H9 (cell line): ENCODE results near the gene NCEH1. TPM values are rescaled to one million over a fixed set of nuclear protein-coding genes. Genes with fewer than 3 reads are reported as not detected.

ENCODE experiments used
- DNase-seq: peaks from one replicate; pipeline ENCODE4 v3.0.0-alpha.2; 2017
- H2AFZ ChIP-seq: one replicate; pipeline ENCODE4 v1.6.1; 2013; ENCODE audit warnings: mild to moderate bottlenecking, low read length, control low read depth, moderate library complexity
- H2AK5ac ChIP-seq: 2 replicates; pipeline ENCODE4 v1.6.1; 2013; ENCODE audit warnings: low read length, control low read depth, mixed read lengths; ENCODE audit not compliant: insufficient read length
- H2BK120ac ChIP-seq: one replicate; pipeline ENCODE4 v1.6.1; 2013; ENCODE audit warnings: low read depth, mild to moderate bottlenecking, low read length, control low read depth, inconsistent platforms; ENCODE audit not compliant: poor library complexity, severe bottlenecking
- H2BK12ac ChIP-seq: 2 replicates; pipeline ENCODE4 v1.6.1; 2013; ENCODE audit warnings: low read length, control low read depth, mixed read lengths, low read depth; ENCODE audit not compliant: insufficient read length
- H2BK15ac ChIP-seq: 2 replicates; pipeline ENCODE4 v1.6.1; 2013; ENCODE audit warnings: low read depth, low read length, control low read depth
- H2BK20ac ChIP-seq: one replicate; pipeline ENCODE4 v1.6.1; 2013; ENCODE audit warnings: low read depth, mild to moderate bottlenecking, low read length, control low read depth, inconsistent platforms; ENCODE audit not compliant: poor library complexity, severe bottlenecking
- H2BK5ac ChIP-seq: 2 replicates; pipeline ENCODE4 v1.6.1; 2013; ENCODE audit warnings: low read length, control low read depth, mixed read lengths; ENCODE audit not compliant: insufficient read length
- H3K14ac ChIP-seq: 2 replicates; pipeline ENCODE4 v1.6.1; 2013; ENCODE audit warnings: low read length, control low read depth; ENCODE audit not compliant: insufficient read depth
- H3K18ac ChIP-seq: 2 replicates; pipeline ENCODE4 v1.6.1; 2013; ENCODE audit warnings: low read depth, mild to moderate bottlenecking, mixed read lengths, low read length, control low read depth; ENCODE audit not compliant: insufficient read length
- H3K23ac ChIP-seq: 2 replicates; pipeline ENCODE4 v1.6.1; 2013; ENCODE audit warnings: low read length, control low read depth, mixed read lengths, low read depth; ENCODE audit not compliant: insufficient read length
- H3K23me2 ChIP-seq: 2 replicates; pipeline ENCODE4 v1.6.1; 2013; ENCODE audit warnings: low read depth, mild to moderate bottlenecking, mixed read lengths, low read length, control low read depth; ENCODE audit not compliant: insufficient read length, poor library complexity, severe bottlenecking
- H3K27ac ChIP-seq: 2 replicates; pipeline ENCODE4 v1.5.1; 2013; ENCODE audit warnings: low read length, control low read depth, mixed read lengths, low read depth; ENCODE audit not compliant: insufficient read length
- H3K27me3 ChIP-seq: 2 replicates; pipeline ENCODE4 v1.6.1; 2013; ENCODE audit warnings: low read length, control low read depth, inconsistent platforms; ENCODE audit not compliant: insufficient read depth
- H3K4ac ChIP-seq: 2 replicates; pipeline ENCODE4 v1.6.1; 2013; ENCODE audit warnings: low read depth, mild to moderate bottlenecking, control low read depth, inconsistent platforms, low read length, moderate library complexity
- H3K4me1 ChIP-seq: 2 replicates; pipeline ENCODE4 v1.6.1; 2013; ENCODE audit warnings: low read length, control low read depth, inconsistent platforms; ENCODE audit not compliant: insufficient read depth
- H3K4me2 ChIP-seq: 2 replicates; pipeline ENCODE4 v1.6.1; 2013; ENCODE audit warnings: low read length, control low read depth, mixed read lengths; ENCODE audit not compliant: insufficient read length, insufficient read depth
- H3K56ac ChIP-seq: 2 replicates; pipeline ENCODE4 v1.6.1; 2013; ENCODE audit warnings: low read depth, mild to moderate bottlenecking, mixed read lengths, low read length, control low read depth; ENCODE audit not compliant: insufficient read length
- H3K79me1 ChIP-seq: 2 replicates; pipeline ENCODE4 v1.6.1; 2013; ENCODE audit warnings: low read depth, mild to moderate bottlenecking, moderate library complexity, low read length, control low read depth, inconsistent platforms; ENCODE audit not compliant: insufficient read depth, poor library complexity, severe bottlenecking
- H3K79me2 ChIP-seq: 2 replicates; pipeline ENCODE4 v1.6.1; 2013; ENCODE audit warnings: low read length, control low read depth, inconsistent platforms; ENCODE audit not compliant: insufficient read depth
- H3K9ac ChIP-seq: 2 replicates; pipeline ENCODE4 v1.6.1; 2013; ENCODE audit warnings: low read length, control low read depth, mixed read lengths; ENCODE audit not compliant: insufficient read length; ENCODE audit errors: extremely low read depth
- H3K9me3 ChIP-seq: one replicate; pipeline ENCODE4 v1.6.1; 2013; ENCODE audit warnings: low read depth, low read length, inconsistent platforms; ENCODE audit not compliant: control insufficient read depth
- H3T11ph ChIP-seq: one replicate; pipeline ENCODE4 v1.6.1; 2013; ENCODE audit warnings: mild to moderate bottlenecking, low read length, control low read depth, inconsistent platforms
- H4K20me1 ChIP-seq: one replicate; pipeline ENCODE4 v1.6.1; 2013; ENCODE audit not compliant: control insufficient read depth, insufficient read length, insufficient read depth
- H4K5ac ChIP-seq: 2 replicates; pipeline ENCODE4 v1.6.1; 2013; ENCODE audit warnings: low read depth, mild to moderate bottlenecking, mixed read lengths, low read length, control low read depth; ENCODE audit not compliant: insufficient read length
- H4K8ac ChIP-seq: replicated peaks from 2 replicates; pipeline ENCODE4 v1.6.1; 2013; ENCODE audit warnings: low read length, control low read depth, mixed read lengths, low read depth; ENCODE audit not compliant: insufficient read length
- H4K91ac ChIP-seq: 2 replicates; pipeline ENCODE4 v1.6.1; 2013; ENCODE audit warnings: low read depth, mild to moderate bottlenecking, moderate library complexity, mixed read lengths, low read length, control low read depth; ENCODE audit not compliant: insufficient read length
- H3K27ac Mint-ChIP-seq, 3 experiments: 2 replicates in 2 of 3; 3 replicates in 1 of 3; pipeline ENCODE4 v1.8.0; 2020 to 2021; ENCODE audit warnings: mixed read lengths in 3 of 3, mild to moderate bottlenecking in 1 of 3, moderate library complexity in 1 of 3
- H3K27me3 Mint-ChIP-seq: 2 replicates; pipeline ENCODE4 v1.8.0; 2021; ENCODE audit warnings: low read depth, mild to moderate bottlenecking, moderate library complexity, mixed read lengths
- H3K36me3 Mint-ChIP-seq, 3 experiments: 2 replicates in 2 of 3; 3 replicates in 1 of 3; pipeline ENCODE4 v1.8.0; 2020 to 2021; ENCODE audit warnings: low read depth in 3 of 3, mixed read lengths in 3 of 3; ENCODE audit not compliant: insufficient read depth in 1 of 3
- H3K4me1 Mint-ChIP-seq, 2 experiments: 2 replicates each; pipeline ENCODE4 v1.8.0; 2020; ENCODE audit warnings: mixed read lengths in 2 of 2
- H3K4me3 Mint-ChIP-seq, 2 experiments: 2 replicates in 1 of 2; 3 replicates in 1 of 2; pipeline ENCODE4 v1.8.0; 2020 to 2021; ENCODE audit warnings: mild to moderate bottlenecking in 2 of 2, mixed read lengths in 2 of 2, moderate library complexity in 1 of 2
- H3K9me3 Mint-ChIP-seq, 2 experiments: 2 replicates in 1 of 2; 3 replicates in 1 of 2; pipeline ENCODE4 v1.8.0; 2020; ENCODE audit warnings: mild to moderate bottlenecking in 2 of 2, mixed read lengths in 2 of 2, moderate library complexity in 1 of 2
- CTCF ChIP-seq: fragments of 200-600 bp; sonication (generic); conservative IDR thresholded peaks from 3 replicates; pipeline ENCODE4 v1.8.0; 2021; ENCODE audit warnings: antibody characterized with exemption, mild to moderate bottlenecking
- WGBS: extraction: QIAGEN DNeasy Blood & Tissue Kit; methylation state at CpG from one replicate; pipeline ENCODE4 v1.1.7; 2013; ENCODE audit warnings: missing lambda C conversion rate, low lambda C conversion rate, mixed read lengths; ENCODE audit not compliant: insufficient read length; ENCODE audit errors: extremely low coverage; 5-methylcytosine and 5-hydroxymethylcytosine counted together
- total RNA-seq: library from RNA; stranded (reverse); gene quantifications from 2 replicates; pipeline ENCODE4 v1.2.1, GENCODE V29; 2021

Gene NCEH1
- total RNA-seq, 1 experiment from 2014 or later, result 2.3 TPM

DNA sequence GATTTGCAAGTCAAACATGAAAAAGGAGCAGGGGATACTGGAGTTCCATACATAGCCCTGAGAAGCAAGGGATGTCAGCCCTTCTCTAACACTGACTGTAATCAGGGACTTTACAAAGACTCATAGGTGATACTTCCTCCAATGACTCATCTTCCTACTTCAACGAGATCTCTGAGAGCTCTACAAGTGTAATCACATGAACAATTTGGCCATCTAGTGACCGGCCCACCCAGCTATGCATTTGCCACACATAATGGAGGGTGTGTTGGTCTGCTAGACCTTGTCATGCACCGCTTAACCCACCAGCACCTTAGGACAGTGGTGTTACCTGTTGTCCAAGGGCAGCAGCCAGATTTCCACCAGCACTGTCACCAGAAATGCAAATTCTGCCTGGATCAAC is 75.3 kb downstream of the NCEH1 start:
- H3K27ac Mint-ChIP-seq, result no peak overlapping the region
- H3K9me3 ChIP-seq, result no peaks in the 10 kb centered on the region
- H3K79me2 ChIP-seq, result no peaks in the 10 kb centered on the region
- no peak overlapping the region for H3K23ac ChIP-seq
- H3K9me3 Mint-ChIP-seq, result no peaks in the 10 kb centered on the region
- no peak overlapping the region for H3K4me3 Mint-ChIP-seq
- H2AK5ac ChIP-seq, result no peak overlapping the region
- H3K4me2 ChIP-seq, result no peak overlapping the region
- DNase-seq, result no peak
- H2BK120ac ChIP-seq, result no peak overlapping the region
- no peaks in the 10 kb centered on the region for H3K27me3 Mint-ChIP-seq
- no peaks in the 10 kb centered on the region for H3K4me1 ChIP-seq
- no peak overlapping the region for H3T11ph ChIP-seq
- no peak for TF ChIP-seq CTCF
- H4K20me1 ChIP-seq, result no peaks in the 10 kb centered on the region
- H2BK5ac ChIP-seq, result no peak overlapping the region
- no peak overlapping the region for H4K91ac ChIP-seq
- H3K79me1 ChIP-seq, result no peaks in the 10 kb centered on the region
- H3K4ac ChIP-seq, result no peak overlapping the region
- no peak overlapping the region for H3K18ac ChIP-seq
- no peaks in the 10 kb centered on the region for H3K27me3 ChIP-seq
- H3K9ac ChIP-seq, result no peak overlapping the region
- H2AFZ ChIP-seq, result no peak overlapping the region
- no peak overlapping the region for H2BK20ac ChIP-seq
- H2BK15ac ChIP-seq, result no peak overlapping the region
- WGBS, result no CpG with 5 or more reads among the region's 3 CpGs
- H2BK12ac ChIP-seq, result no peak overlapping the region
- no peaks in the 10 kb centered on the region for H3K23me2 ChIP-seq
- no peak overlapping the region for H4K8ac ChIP-seq
- H3K36me3 Mint-ChIP-seq, result no peaks in the 10 kb centered on the region; a peak in 1 of 7 replicates
- H3K27ac ChIP-seq, result no peak overlapping the region
- H3K14ac ChIP-seq, result no peak overlapping the region
- no peaks in the 10 kb centered on the region for H3K4me1 Mint-ChIP-seq
- H4K5ac ChIP-seq, result no peak overlapping the region
- H3K56ac ChIP-seq, result no peak overlapping the region
